ENCODE data around the gene ARID3A. TPM values are rescaled to one million over a fixed set of nuclear protein-coding genes. Genes with fewer than 3 reads are reported as not detected.

ARID3A gene
- total and polyA plus RNA-seq, 2 of the 8 experiments (the other 6 are each of a cell fraction or from before 2014, with no cell fraction given), result 40.5 to 77.4 TPM

Small RNAs within 50 kb of the gene (small RNA-seq; reads per million reads assigned to genes)
- gene RNU6-2 (ENCODE audit: insufficient read depth) (0.69 reads per million), gene RNU6-9 (ENCODE audit: insufficient read depth) (not detected)

Other genes with a start within 250 kb of the ARID3A start
- gene FSTL3, start 249.6 kb upstream of the ARID3A start, total RNA-seq (2021; fragmentation: NEBNext Ultra II Directional; extraction: Animal tissue kit (Norgen Biotek cat#: 25700)), result 7.5 and 8.1 TPM in 2 replicates
- 11.8 and 18.4 TPM in 2 replicates for gene FSTL3, start 249.6 kb upstream of the ARID3A start, polyA plus RNA-seq (2011; rRNA removed)
- gene PRSS57, start 230.6 kb upstream of the ARID3A start, total RNA-seq (2021; fragmentation: NEBNext Ultra II Directional; extraction: Animal tissue kit (Norgen Biotek cat#: 25700)), result not detected in 2 replicates
- gene PRSS57, start 230.6 kb upstream of the ARID3A start, polyA plus RNA-seq (2011; rRNA removed), result 0.09 TPM in 1 of 2 replicates, not detected in the other
- 16.5 TPM in 2 replicates for gene PALM, start 217.1 kb upstream of the ARID3A start, total RNA-seq (2021; fragmentation: NEBNext Ultra II Directional; extraction: Animal tissue kit (Norgen Biotek cat#: 25700))
- gene PALM, start 217.1 kb upstream of the ARID3A start, polyA plus RNA-seq (2011; rRNA removed), result 5.7 and 13.0 TPM in 2 replicates
- 0.43 and 0.54 TPM in 2 replicates for gene MISP, start 174.9 kb upstream of the ARID3A start, total RNA-seq (2021; fragmentation: NEBNext Ultra II Directional; extraction: Animal tissue kit (Norgen Biotek cat#: 25700))
- gene MISP, start 174.9 kb upstream of the ARID3A start, polyA plus RNA-seq (2011; rRNA removed), result 0.45 and 0.52 TPM in 2 replicates
- 873 and 888 TPM in 2 replicates for gene PTBP1, start 128.6 kb upstream of the ARID3A start, total RNA-seq (2021; fragmentation: NEBNext Ultra II Directional; extraction: Animal tissue kit (Norgen Biotek cat#: 25700))
- gene PTBP1, start 128.6 kb upstream of the ARID3A start, polyA plus RNA-seq (2011; rRNA removed), result 528 and 645 TPM in 2 replicates
- 66.2 and 71.7 TPM in 2 replicates for gene PLPPR3, start 104.1 kb upstream of the ARID3A start, total RNA-seq (2021; fragmentation: NEBNext Ultra II Directional; extraction: Animal tissue kit (Norgen Biotek cat#: 25700))
- 76.4 and 109 TPM in 2 replicates for gene PLPPR3, start 104.1 kb upstream of the ARID3A start, polyA plus RNA-seq (2011; rRNA removed)
- 0.80 and 1.7 TPM in 2 replicates for gene AZU1, start 98.2 kb upstream of the ARID3A start, total RNA-seq (2021; fragmentation: NEBNext Ultra II Directional; extraction: Animal tissue kit (Norgen Biotek cat#: 25700))
- gene AZU1, start 98.2 kb upstream of the ARID3A start, polyA plus RNA-seq (2011; rRNA removed), result 1.3 and 2.7 TPM in 2 replicates
- gene PRTN3, start 85.0 kb upstream of the ARID3A start, total RNA-seq (2021; fragmentation: NEBNext Ultra II Directional; extraction: Animal tissue kit (Norgen Biotek cat#: 25700)), result 0.39 and 0.42 TPM in 2 replicates
- gene PRTN3, start 85.0 kb upstream of the ARID3A start, polyA plus RNA-seq (2011; rRNA removed), result 2.1 and 3.1 TPM in 2 replicates
- gene ELANE, start 73.7 kb upstream of the ARID3A start, total RNA-seq (2021; fragmentation: NEBNext Ultra II Directional; extraction: Animal tissue kit (Norgen Biotek cat#: 25700)), result not detected in 2 replicates
- not detected in 2 replicates for gene ELANE, start 73.7 kb upstream of the ARID3A start, polyA plus RNA-seq (2011; rRNA removed)
- gene CFD, start 66.4 kb upstream of the ARID3A start, total RNA-seq (2021; fragmentation: NEBNext Ultra II Directional; extraction: Animal tissue kit (Norgen Biotek cat#: 25700)), result 1.7 TPM in 2 replicates
- 2.8 and 4.6 TPM in 2 replicates for gene CFD, start 66.4 kb upstream of the ARID3A start, polyA plus RNA-seq (2011; rRNA removed)
- 51.0 and 55.9 TPM in 2 replicates for gene MED16, start 32.8 kb upstream of the ARID3A start, total RNA-seq (2021; fragmentation: NEBNext Ultra II Directional; extraction: Animal tissue kit (Norgen Biotek cat#: 25700))
- 67.2 and 134 TPM in 2 replicates for gene MED16, start 32.8 kb upstream of the ARID3A start, polyA plus RNA-seq (2011; rRNA removed)
- gene RNU6-9, start 32.6 kb upstream of the ARID3A start, total RNA-seq (2021; fragmentation: NEBNext Ultra II Directional; extraction: Animal tissue kit (Norgen Biotek cat#: 25700)), result not detected in 2 replicates
- not detected in 2 replicates for gene RNU6-9, start 32.6 kb upstream of the ARID3A start, polyA plus RNA-seq (2011; rRNA removed)
- gene R3HDM4, start 12.8 kb upstream of the ARID3A start, total RNA-seq (2021; fragmentation: NEBNext Ultra II Directional; extraction: Animal tissue kit (Norgen Biotek cat#: 25700)), result 76.1 and 76.8 TPM in 2 replicates
- gene R3HDM4, start 12.8 kb upstream of the ARID3A start, polyA plus RNA-seq (2011; rRNA removed), result 102 and 151 TPM in 2 replicates
- 2.3 and 2.6 TPM in 2 replicates for gene KISS1R, start 8.7 kb upstream of the ARID3A start, total RNA-seq (2021; fragmentation: NEBNext Ultra II Directional; extraction: Animal tissue kit (Norgen Biotek cat#: 25700))
- 2.7 and 5.1 TPM in 2 replicates for gene KISS1R, start 8.7 kb upstream of the ARID3A start, polyA plus RNA-seq (2011; rRNA removed)
- 87.7 and 90.1 TPM in 2 replicates for gene WDR18, start 58.3 kb downstream of the ARID3A start, total RNA-seq (2021; fragmentation: NEBNext Ultra II Directional; extraction: Animal tissue kit (Norgen Biotek cat#: 25700))
- 177 and 264 TPM in 2 replicates for gene WDR18, start 58.3 kb downstream of the ARID3A start, polyA plus RNA-seq (2011; rRNA removed)
- 0.45 and 0.63 TPM in 2 replicates for gene GRIN3B, start 74.4 kb downstream of the ARID3A start, total RNA-seq (2021; fragmentation: NEBNext Ultra II Directional; extraction: Animal tissue kit (Norgen Biotek cat#: 25700))
- gene GRIN3B, start 74.4 kb downstream of the ARID3A start, polyA plus RNA-seq (2011; rRNA removed), result 1.0 and 2.0 TPM in 2 replicates
- 140 and 142 TPM in 2 replicates for gene TMEM259, start 95.1 kb downstream of the ARID3A start, total RNA-seq (2021; fragmentation: NEBNext Ultra II Directional; extraction: Animal tissue kit (Norgen Biotek cat#: 25700))
- gene TMEM259, start 95.1 kb downstream of the ARID3A start, polyA plus RNA-seq (2011; rRNA removed), result 243 and 343 TPM in 2 replicates
- not detected in 2 replicates for gene RNU6-2, start 95.5 kb downstream of the ARID3A start, total RNA-seq (2021; fragmentation: NEBNext Ultra II Directional; extraction: Animal tissue kit (Norgen Biotek cat#: 25700))
- gene RNU6-2, start 95.5 kb downstream of the ARID3A start, polyA plus RNA-seq (2011; rRNA removed), result not detected in 2 replicates
- 522 and 551 TPM in 2 replicates for gene CNN2, start 100.6 kb downstream of the ARID3A start, total RNA-seq (2021; fragmentation: NEBNext Ultra II Directional; extraction: Animal tissue kit (Norgen Biotek cat#: 25700))
- gene CNN2, start 100.6 kb downstream of the ARID3A start, polyA plus RNA-seq (2011; rRNA removed), result 189 and 349 TPM in 2 replicates
- gene ABCA7, start 114.1 kb downstream of the ARID3A start, total RNA-seq (2021; fragmentation: NEBNext Ultra II Directional; extraction: Animal tissue kit (Norgen Biotek cat#: 25700)), result 25.6 and 29.7 TPM in 2 replicates
- 10.4 and 17.4 TPM in 2 replicates for gene ABCA7, start 114.1 kb downstream of the ARID3A start, polyA plus RNA-seq (2011; rRNA removed)
- 41.8 and 43.6 TPM in 2 replicates for gene ARHGAP45, start 141.1 kb downstream of the ARID3A start, total RNA-seq (2021; fragmentation: NEBNext Ultra II Directional; extraction: Animal tissue kit (Norgen Biotek cat#: 25700))
- 31.4 and 40.2 TPM in 2 replicates for gene ARHGAP45, start 141.1 kb downstream of the ARID3A start, polyA plus RNA-seq (2011; rRNA removed)
- 274 and 281 TPM in 2 replicates for gene POLR2E, start 169.3 kb downstream of the ARID3A start, total RNA-seq (2021; fragmentation: NEBNext Ultra II Directional; extraction: Animal tissue kit (Norgen Biotek cat#: 25700))
- 381 and 483 TPM in 2 replicates for gene POLR2E, start 169.3 kb downstream of the ARID3A start, polyA plus RNA-seq (2011; rRNA removed)
- 342 and 355 TPM in 2 replicates for gene GPX4, start 178.0 kb downstream of the ARID3A start, total RNA-seq (2021; fragmentation: NEBNext Ultra II Directional; extraction: Animal tissue kit (Norgen Biotek cat#: 25700))
- gene GPX4, start 178.0 kb downstream of the ARID3A start, polyA plus RNA-seq (2011; rRNA removed), result 693 and 947 TPM in 2 replicates
- 31.4 and 37.4 TPM in 2 replicates for gene SBNO2, start 248.2 kb downstream of the ARID3A start, total RNA-seq (2021; fragmentation: NEBNext Ultra II Directional; extraction: Animal tissue kit (Norgen Biotek cat#: 25700))
- gene SBNO2, start 248.2 kb downstream of the ARID3A start, polyA plus RNA-seq (2011; rRNA removed), result 12.2 and 21.3 TPM in 2 replicates